Measurements from ENCODE around the gene DEAF1.

DNA sequence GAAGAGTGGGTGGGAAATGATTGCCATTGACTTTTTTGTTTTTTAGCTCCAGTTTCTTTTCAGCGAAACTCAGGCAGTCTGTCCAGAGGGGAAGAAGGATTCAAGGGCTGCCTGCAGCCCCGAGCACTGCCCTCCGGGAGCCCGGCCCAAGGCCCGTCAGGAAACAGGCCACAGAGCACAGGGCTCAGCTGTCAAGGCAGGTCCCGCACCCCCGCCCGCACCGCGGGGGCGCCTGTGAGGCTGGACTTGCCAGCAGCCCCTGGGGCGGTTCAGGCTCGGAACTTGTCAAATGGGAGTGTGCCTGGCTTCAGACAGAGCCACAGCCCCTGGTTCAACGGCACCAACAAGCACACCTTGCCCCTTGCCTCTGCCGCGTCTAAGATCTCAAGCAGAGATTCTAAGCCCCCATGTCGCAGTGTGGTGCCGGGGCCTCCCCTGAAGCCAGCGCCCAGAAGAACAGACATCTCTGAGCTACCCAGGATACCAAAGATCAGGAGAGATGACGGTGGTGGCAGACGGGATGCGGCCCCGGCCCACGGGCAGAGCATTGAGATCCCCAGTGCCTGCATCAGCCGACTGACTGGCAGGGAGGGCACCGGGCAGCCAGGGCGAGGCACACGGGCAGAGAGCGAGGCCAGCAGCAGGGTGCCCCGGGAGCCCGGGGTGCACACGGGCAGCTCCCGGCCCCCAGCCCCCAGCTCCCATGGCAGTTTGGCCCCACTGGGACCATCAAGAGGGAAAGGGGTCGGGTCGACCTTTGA is 87.8 kb downstream of the DEAF1 start:
- TF ChIP-seq, protein P1, sequence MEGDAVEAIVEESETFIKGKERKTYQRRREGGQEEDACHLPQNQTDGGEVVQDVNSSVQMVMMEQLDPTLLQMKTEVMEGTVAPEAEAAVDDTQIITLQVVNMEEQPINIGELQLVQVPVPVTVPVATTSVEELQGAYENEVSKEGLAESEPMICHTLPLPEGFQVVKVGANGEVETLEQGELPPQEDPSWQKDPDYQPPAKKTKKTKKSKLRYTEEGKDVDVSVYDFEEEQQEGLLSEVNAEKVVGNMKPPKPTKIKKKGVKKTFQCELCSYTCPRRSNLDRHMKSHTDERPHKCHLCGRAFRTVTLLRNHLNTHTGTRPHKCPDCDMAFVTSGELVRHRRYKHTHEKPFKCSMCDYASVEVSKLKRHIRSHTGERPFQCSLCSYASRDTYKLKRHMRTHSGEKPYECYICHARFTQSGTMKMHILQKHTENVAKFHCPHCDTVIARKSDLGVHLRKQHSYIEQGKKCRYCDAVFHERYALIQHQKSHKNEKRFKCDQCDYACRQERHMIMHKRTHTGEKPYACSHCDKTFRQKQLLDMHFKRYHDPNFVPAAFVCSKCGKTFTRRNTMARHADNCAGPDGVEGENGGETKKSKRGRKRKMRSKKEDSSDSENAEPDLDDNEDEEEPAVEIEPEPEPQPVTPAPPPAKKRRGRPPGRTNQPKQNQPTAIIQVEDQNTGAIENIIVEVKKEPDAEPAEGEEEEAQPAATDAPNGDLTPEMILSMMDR (IDR thresholded peaks at IDR 0.05; ENCODE audit: insufficient read depth, low read length), result no peak
- TF ChIP-seq, protein P2, sequence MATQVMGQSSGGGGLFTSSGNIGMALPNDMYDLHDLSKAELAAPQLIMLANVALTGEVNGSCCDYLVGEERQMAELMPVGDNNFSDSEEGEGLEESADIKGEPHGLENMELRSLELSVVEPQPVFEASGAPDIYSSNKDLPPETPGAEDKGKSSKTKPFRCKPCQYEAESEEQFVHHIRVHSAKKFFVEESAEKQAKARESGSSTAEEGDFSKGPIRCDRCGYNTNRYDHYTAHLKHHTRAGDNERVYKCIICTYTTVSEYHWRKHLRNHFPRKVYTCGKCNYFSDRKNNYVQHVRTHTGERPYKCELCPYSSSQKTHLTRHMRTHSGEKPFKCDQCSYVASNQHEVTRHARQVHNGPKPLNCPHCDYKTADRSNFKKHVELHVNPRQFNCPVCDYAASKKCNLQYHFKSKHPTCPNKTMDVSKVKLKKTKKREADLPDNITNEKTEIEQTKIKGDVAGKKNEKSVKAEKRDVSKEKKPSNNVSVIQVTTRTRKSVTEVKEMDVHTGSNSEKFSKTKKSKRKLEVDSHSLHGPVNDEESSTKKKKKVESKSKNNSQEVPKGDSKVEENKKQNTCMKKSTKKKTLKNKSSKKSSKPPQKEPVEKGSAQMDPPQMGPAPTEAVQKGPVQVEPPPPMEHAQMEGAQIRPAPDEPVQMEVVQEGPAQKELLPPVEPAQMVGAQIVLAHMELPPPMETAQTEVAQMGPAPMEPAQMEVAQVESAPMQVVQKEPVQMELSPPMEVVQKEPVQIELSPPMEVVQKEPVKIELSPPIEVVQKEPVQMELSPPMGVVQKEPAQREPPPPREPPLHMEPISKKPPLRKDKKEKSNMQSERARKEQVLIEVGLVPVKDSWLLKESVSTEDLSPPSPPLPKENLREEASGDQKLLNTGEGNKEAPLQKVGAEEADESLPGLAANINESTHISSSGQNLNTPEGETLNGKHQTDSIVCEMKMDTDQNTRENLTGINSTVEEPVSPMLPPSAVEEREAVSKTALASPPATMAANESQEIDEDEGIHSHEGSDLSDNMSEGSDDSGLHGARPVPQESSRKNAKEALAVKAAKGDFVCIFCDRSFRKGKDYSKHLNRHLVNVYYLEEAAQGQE (IDR thresholded peaks at IDR 0.05; ENCODE audit: insufficient replicate concordance, low read depth), result no peak
- TF ChIP-seq POLR2AphosphoS5 (IDR thresholded peaks at IDR 0.05; ENCODE audit: low read depth) (no peak), SPI1 (IDR thresholded peaks at IDR 0.05; ENCODE audit: borderline replicate concordance, low read depth) (no peak)
